Fibroblast of lung (primary cell): Measurements from ENCODE around the gene ZSCAN22.

Experiments used
- CTCF ChIP-seq, 2 donors: IDR thresholded peaks in 1 of 2; conservative IDR thresholded peaks in 1 of 2; 1 replicate in 1 of 2; 2 replicates in 1 of 2; pipeline ENCODE4 v1.5.1; 2011 to 2012; ENCODE audit warnings: low read length in 2 of 2, control low read depth in 1 of 2, inconsistent platforms in 1 of 2, low read depth in 1 of 2, mild to moderate bottlenecking in 1 of 2
- EZH2 ChIP-seq: IDR thresholded peaks from 2 replicates; pipeline ENCODE4 v1.5.1; 2012; ENCODE audit warnings: low read length, control low read depth, mild to moderate bottlenecking; ENCODE audit errors: missing control alignments

- no peak for TF ChIP-seq CTCF (conservative IDR thresholded peaks at IDR 0.05 in 1 of 2, IDR thresholded peaks at IDR 0.05 in 1 of 2; ENCODE audit: low read depth in 1 of 2, low read length in 2 of 2)
- no peak for TF ChIP-seq EZH2
Observed at GRCh38 chr19:58346961-58347929, 20.5 kb downstream of the ZSCAN22 start.
